ENCODE measurements around the gene ZNF664.

The ZNF664 gene

DNA sequence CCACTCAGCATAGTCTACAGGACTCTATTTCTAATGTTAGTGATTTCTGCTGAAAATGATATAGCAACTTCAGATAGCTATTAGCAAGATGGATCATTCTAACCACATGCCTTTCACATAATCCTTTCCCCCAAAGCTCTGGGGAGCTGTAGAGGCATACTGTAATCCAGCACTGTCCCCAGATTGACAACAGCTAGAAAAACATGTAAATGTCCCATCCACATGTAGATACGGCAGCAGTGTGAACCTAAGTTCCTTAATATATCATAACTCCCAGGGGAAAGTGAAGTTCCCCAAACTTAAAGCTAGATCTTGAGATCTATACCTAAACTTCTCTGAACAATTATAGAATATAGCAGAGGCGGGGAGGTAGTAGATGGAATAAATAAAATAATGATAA is 14.0 kb downstream of the ZNF664 start:
- Histone ChIP-seq H3K79me2 (ENCODE audit: control insufficient read depth, low read length) (peaks cover 44% of the 10 kb centered on the region), H3K27me3 (ENCODE audit: control insufficient read depth, low read length) (no peaks in the 10 kb centered on the region), H3K27ac (ENCODE audit: low read depth, low read length) (no peak overlapping the region), H3K4me1 (ENCODE audit: control insufficient read depth, low read length) (peaks cover 10% of the 10 kb centered on the region), H3K4me3 (ENCODE audit: low read length) (no peak overlapping the region), H3K9me2 (replicated peaks; ENCODE audit: control insufficient read depth, low read length) (no peaks in the 10 kb centered on the region), H4K20me1 (ENCODE audit: control insufficient read depth, insufficient read depth, low read depth, low read length) (no peaks in the 10 kb centered on the region), H3K4me2 (ENCODE audit: low read length) (no peak overlapping the region), H3F3A (ENCODE audit: control insufficient read depth, insufficient read depth) (no peaks in the 10 kb centered on the region), H3K9me3 (ENCODE audit: control insufficient read depth, insufficient read depth, low read length) (no peaks in the 10 kb centered on the region), H3K36me3 (ENCODE audit: control insufficient read depth, low read length) (peaks cover 69% of the 10 kb centered on the region)
- TF ChIP-seq EZH2phosphoT487 (IDR thresholded peaks at IDR 0.05; ENCODE audit: borderline replicate concordance, low read length): no peak
- TF ChIP-seq CTCF (IDR thresholded peaks at IDR 0.05; ENCODE audit: low read depth, low read length, poor library complexity, severe bottlenecking): no peak

GRCh38 chr12:123989168-123989567 is 16.2 kb downstream of the ZNF664 start:
- Histone ChIP-seq H3K4me2 (ENCODE audit: low read length) (no peak overlapping the region), H3K36me3 (ENCODE audit: control insufficient read depth, low read length) (peaks cover 83% of the 10 kb centered on the region)
- TF ChIP-seq CTCF (IDR thresholded peaks at IDR 0.05; ENCODE audit: low read depth, low read length, poor library complexity, severe bottlenecking) (no peak), EZH2phosphoT487 (IDR thresholded peaks at IDR 0.05; ENCODE audit: borderline replicate concordance, low read length) (no peak)

GRCh38 chr12:123989753-123990152 is 16.7 kb downstream of the ZNF664 start:
- no peak overlapping the region for H3K27ac ChIP-seq (ENCODE audit: low read depth, low read length)
- no peaks in the 10 kb centered on the region for H3F3A ChIP-seq (ENCODE audit: control insufficient read depth, insufficient read depth)
- H3K36me3 ChIP-seq (ENCODE audit: control insufficient read depth, low read length): peaks cover 87% of the 10 kb centered on the region
- H3K9me2 ChIP-seq (replicated peaks; ENCODE audit: control insufficient read depth, low read length): no peaks in the 10 kb centered on the region
- no peaks in the 10 kb centered on the region for H4K20me1 ChIP-seq (ENCODE audit: control insufficient read depth, insufficient read depth, low read depth, low read length)
- H3K27me3 ChIP-seq (ENCODE audit: control insufficient read depth, low read length): no peaks in the 10 kb centered on the region
- H3K79me2 ChIP-seq (ENCODE audit: control insufficient read depth, low read length): peaks cover 32% of the 10 kb centered on the region
- no peak overlapping the region for H3K4me3 ChIP-seq (ENCODE audit: low read length)
- no peak overlapping the region for H3K4me2 ChIP-seq (ENCODE audit: low read length)
- no peak for TF ChIP-seq EZH2phosphoT487 (IDR thresholded peaks at IDR 0.05; ENCODE audit: borderline replicate concordance, low read length)
- TF ChIP-seq CTCF (IDR thresholded peaks at IDR 0.05; ENCODE audit: low read depth, low read length, poor library complexity, severe bottlenecking): no peak
- no peaks in the 10 kb centered on the region for H3K9me3 ChIP-seq (ENCODE audit: control insufficient read depth, insufficient read depth, low read length)
- H3K4me1 ChIP-seq (ENCODE audit: control insufficient read depth, low read length): peaks cover 14% of the 10 kb centered on the region

More at GRCh38 chr12:123989168-123989567, 16.2 kb downstream of the ZNF664 start:
- Histone ChIP-seq H3K9me2 (replicated peaks; ENCODE audit: control insufficient read depth, low read length) (no peaks in the 10 kb centered on the region), H3K9me3 (ENCODE audit: control insufficient read depth, insufficient read depth, low read length) (no peaks in the 10 kb centered on the region), H3K27ac (ENCODE audit: low read depth, low read length) (no peak overlapping the region), H4K20me1 (ENCODE audit: control insufficient read depth, insufficient read depth, low read depth, low read length) (no peaks in the 10 kb centered on the region), H3K4me1 (ENCODE audit: control insufficient read depth, low read length) (peaks cover 10% of the 10 kb centered on the region), H3K4me3 (ENCODE audit: low read length) (no peak overlapping the region), H3K27me3 (ENCODE audit: control insufficient read depth, low read length) (no peaks in the 10 kb centered on the region), H3K79me2 (ENCODE audit: control insufficient read depth, low read length) (peaks cover 34% of the 10 kb centered on the region), H3F3A (ENCODE audit: control insufficient read depth, insufficient read depth) (no peaks in the 10 kb centered on the region)

All from DOHH2 (cell line).